Lower leg skin (tissue), 3 donors: ENCODE measurements around the gene MYOF.
"Not testable (repeated sequence)": the region's sequence is repeated elsewhere in the genome, so short reads cannot be mapped to it uniquely, and the experiment has no call there.

ENCODE experiments used
- POLR2A ChIP-seq, 2 donors: fragments of 450-650 bp; IDR thresholded peaks; one replicate each; pipeline ENCODE4 v1.6.1; 2016 to 2017; ENCODE audit warnings: antibody characterized with exemption in 2 of 2, mild to moderate bottlenecking in 1 of 2, moderate library complexity in 1 of 2
- TF ChIP-seq, protein P1 (sequence below), 3 donors: fragments of 450-650 bp; IDR thresholded peaks; one replicate each; pipeline ENCODE4 v1.5.1; 2016; ENCODE audit warnings: antibody characterized with exemption in 3 of 3, mild to moderate bottlenecking in 3 of 3, moderate library complexity in 2 of 3

DNA sequence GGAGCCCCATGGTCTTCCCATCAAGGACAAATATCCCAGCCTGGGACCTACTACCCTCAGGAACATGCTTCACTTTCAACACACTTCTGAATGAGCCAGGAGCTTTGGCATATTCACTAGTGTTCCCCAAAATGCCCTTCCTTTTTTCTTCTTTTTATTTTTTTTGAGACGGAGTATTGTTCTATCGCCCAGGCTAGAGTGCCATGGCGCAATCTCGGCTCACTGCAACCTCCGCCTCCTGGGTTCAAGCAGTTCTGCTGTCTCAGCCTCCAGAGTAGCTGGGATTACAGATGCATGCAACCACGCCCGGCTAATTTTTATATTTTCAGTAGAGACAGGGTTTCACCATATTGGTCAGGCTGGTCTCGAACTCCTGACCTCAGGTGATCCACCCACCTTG, 63.1 kb downstream of the MYOF start:
- TF ChIP-seq, protein P1, sequence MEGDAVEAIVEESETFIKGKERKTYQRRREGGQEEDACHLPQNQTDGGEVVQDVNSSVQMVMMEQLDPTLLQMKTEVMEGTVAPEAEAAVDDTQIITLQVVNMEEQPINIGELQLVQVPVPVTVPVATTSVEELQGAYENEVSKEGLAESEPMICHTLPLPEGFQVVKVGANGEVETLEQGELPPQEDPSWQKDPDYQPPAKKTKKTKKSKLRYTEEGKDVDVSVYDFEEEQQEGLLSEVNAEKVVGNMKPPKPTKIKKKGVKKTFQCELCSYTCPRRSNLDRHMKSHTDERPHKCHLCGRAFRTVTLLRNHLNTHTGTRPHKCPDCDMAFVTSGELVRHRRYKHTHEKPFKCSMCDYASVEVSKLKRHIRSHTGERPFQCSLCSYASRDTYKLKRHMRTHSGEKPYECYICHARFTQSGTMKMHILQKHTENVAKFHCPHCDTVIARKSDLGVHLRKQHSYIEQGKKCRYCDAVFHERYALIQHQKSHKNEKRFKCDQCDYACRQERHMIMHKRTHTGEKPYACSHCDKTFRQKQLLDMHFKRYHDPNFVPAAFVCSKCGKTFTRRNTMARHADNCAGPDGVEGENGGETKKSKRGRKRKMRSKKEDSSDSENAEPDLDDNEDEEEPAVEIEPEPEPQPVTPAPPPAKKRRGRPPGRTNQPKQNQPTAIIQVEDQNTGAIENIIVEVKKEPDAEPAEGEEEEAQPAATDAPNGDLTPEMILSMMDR (IDR thresholded peaks at IDR 0.05): not testable (repeated sequence)
- TF ChIP-seq POLR2A (IDR thresholded peaks at IDR 0.05): not testable (repeated sequence)
